WTC11 (cell line): ENCODE results near the gene CRPPA.

Experiments used
- CREB1 ChIP-seq: sonication (generic); formaldehyde crosslinking; IDR thresholded peaks from 2 replicates; pipeline ENCODE4 v1.8.0; 2023; ENCODE audit warnings: mild to moderate bottlenecking, missing genetic modification reagents
- FOXK1 ChIP-seq: sonication (generic); formaldehyde crosslinking; IDR thresholded peaks from 2 replicates; pipeline ENCODE4 v1.8.0; 2022; ENCODE audit warnings: mild to moderate bottlenecking, moderate library complexity, missing genetic modification reagents
- GABPB1 ChIP-seq: sonication (generic); formaldehyde crosslinking; IDR thresholded peaks from 2 replicates; pipeline ENCODE4 v1.8.1; 2023; ENCODE audit warnings: mild to moderate bottlenecking, missing genetic modification reagents
- IRF2 ChIP-seq: sonication (generic); formaldehyde crosslinking; IDR thresholded peaks from 2 replicates; pipeline ENCODE4 v1.8.0; 2022; ENCODE audit warnings: low read depth, missing genetic modification reagents, borderline replicate concordance
- NR1H2 ChIP-seq: sonication (generic); formaldehyde crosslinking; IDR thresholded peaks from 2 replicates; pipeline ENCODE4 v1.9.0; 2021; ENCODE audit warnings: mild to moderate bottlenecking, moderate library complexity, missing genetic modification reagents
- RELA ChIP-seq: sonication (generic); formaldehyde crosslinking; IDR thresholded peaks from 2 replicates; pipeline ENCODE4 v1.8.1; 2022; ENCODE audit warnings: missing genetic modification reagents, mild to moderate bottlenecking, borderline replicate concordance
- TF ChIP-seq, protein P1 (sequence below): fragments of 200-600 bp; IDR thresholded peaks from 2 replicates; pipeline ENCODE4 v1.8.0; 2022; ENCODE audit warnings: antibody characterized with exemption
- TF ChIP-seq, protein P2 (sequence below): sonication (generic); formaldehyde crosslinking; IDR thresholded peaks from 2 replicates; pipeline ENCODE4 v1.8.0; 2022; ENCODE audit warnings: mild to moderate bottlenecking, missing genetic modification reagents
- TF ChIP-seq, protein P3 (sequence below): sonication (generic); formaldehyde crosslinking; IDR thresholded peaks from 2 replicates; pipeline ENCODE4 v1.8.1; 2022; ENCODE audit warnings: low read depth, missing genetic modification reagents, borderline replicate concordance
- TF ChIP-seq, protein P4 (sequence below): sonication (generic); formaldehyde crosslinking; IDR thresholded peaks from 2 replicates; pipeline ENCODE4 v1.8.0; 2022; ENCODE audit warnings: mild to moderate bottlenecking, missing genetic modification reagents

DNA sequence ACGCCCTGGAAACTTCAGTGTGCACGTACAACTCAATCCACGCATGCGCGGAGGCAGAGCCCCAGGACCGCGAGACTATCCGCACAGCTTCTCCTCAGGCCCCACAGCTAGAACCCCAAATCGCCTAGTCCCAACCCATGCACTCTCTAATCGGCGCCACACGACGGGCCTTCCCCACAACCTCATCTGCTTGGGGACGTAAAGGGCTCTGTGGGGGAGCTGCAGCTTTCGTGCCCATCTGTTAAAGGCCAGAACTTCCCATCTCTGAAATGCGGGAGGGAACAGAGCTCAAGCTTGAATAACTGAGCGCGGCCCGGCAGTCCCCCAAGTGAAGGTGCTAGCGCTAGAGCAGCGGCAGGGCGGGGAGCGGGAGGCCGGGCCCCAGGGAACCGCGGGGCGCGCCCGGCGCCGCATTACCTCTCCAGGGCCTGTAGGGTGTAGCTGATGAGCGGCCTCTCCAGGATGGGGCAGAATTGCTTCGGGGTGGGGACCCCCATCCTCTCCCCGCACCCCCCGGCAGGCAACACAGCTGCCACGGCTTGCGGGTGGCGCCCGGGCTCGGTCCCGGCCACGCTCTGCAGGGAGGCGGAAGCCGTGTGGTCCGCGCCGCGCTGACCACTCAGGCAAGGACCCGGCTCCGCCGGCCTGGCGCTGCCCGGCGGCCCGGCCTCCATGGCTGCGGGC lies 547 bp downstream of the CRPPA start:
- TF ChIP-seq FOXK1 (CRISPR knock-in tag) (no peak), RELA (CRISPR knock-in tag) (no peak; the same call in 1 of the 2 replicates), GABPB1 (CRISPR knock-in tag) (0 out of 2 replicates have a peak, but pooled peaks have one; percentile 20), CREB1 (CRISPR knock-in tag) (no peak), IRF2 (no peak), NR1H2 (CRISPR knock-in tag) (no peak)
- TF ChIP-seq, protein P1, sequence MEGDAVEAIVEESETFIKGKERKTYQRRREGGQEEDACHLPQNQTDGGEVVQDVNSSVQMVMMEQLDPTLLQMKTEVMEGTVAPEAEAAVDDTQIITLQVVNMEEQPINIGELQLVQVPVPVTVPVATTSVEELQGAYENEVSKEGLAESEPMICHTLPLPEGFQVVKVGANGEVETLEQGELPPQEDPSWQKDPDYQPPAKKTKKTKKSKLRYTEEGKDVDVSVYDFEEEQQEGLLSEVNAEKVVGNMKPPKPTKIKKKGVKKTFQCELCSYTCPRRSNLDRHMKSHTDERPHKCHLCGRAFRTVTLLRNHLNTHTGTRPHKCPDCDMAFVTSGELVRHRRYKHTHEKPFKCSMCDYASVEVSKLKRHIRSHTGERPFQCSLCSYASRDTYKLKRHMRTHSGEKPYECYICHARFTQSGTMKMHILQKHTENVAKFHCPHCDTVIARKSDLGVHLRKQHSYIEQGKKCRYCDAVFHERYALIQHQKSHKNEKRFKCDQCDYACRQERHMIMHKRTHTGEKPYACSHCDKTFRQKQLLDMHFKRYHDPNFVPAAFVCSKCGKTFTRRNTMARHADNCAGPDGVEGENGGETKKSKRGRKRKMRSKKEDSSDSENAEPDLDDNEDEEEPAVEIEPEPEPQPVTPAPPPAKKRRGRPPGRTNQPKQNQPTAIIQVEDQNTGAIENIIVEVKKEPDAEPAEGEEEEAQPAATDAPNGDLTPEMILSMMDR: no peak
- TF ChIP-seq, protein P2, sequence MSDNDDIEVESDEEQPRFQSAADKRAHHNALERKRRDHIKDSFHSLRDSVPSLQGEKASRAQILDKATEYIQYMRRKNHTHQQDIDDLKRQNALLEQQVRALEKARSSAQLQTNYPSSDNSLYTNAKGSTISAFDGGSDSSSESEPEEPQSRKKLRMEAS (CRISPR knock-in tag): no peak
- TF ChIP-seq, protein P3, sequence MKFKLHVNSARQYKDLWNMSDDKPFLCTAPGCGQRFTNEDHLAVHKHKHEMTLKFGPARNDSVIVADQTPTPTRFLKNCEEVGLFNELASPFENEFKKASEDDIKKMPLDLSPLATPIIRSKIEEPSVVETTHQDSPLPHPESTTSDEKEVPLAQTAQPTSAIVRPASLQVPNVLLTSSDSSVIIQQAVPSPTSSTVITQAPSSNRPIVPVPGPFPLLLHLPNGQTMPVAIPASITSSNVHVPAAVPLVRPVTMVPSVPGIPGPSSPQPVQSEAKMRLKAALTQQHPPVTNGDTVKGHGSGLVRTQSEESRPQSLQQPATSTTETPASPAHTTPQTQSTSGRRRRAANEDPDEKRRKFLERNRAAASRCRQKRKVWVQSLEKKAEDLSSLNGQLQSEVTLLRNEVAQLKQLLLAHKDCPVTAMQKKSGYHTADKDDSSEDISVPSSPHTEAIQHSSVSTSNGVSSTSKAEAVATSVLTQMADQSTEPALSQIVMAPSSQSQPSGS (CRISPR knock-in tag): no peak
- TF ChIP-seq, protein P4, sequence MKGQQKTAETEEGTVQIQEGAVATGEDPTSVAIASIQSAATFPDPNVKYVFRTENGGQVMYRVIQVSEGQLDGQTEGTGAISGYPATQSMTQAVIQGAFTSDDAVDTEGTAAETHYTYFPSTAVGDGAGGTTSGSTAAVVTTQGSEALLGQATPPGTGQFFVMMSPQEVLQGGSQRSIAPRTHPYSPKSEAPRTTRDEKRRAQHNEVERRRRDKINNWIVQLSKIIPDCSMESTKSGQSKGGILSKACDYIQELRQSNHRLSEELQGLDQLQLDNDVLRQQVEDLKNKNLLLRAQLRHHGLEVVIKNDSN (CRISPR knock-in tag): no peak
